Measurements from ENCODE around the gene TOX2. TPM values are rescaled to one million over a fixed set of nuclear protein-coding genes. Genes with fewer than 3 reads are reported as not detected.

TOX2 gene
- total RNA-seq, 4 donors from 2014 or later: 0.40 to 3.0 (median 1.6) TPM

GRCh38 chr20:43900496-43900895 lies 14.2 kb upstream of the TOX2 start:
- H3K27me3 ChIP-seq: peaks cover 5% of the 10 kb centered on the region
- H3K4me1 ChIP-seq: no peaks in the 10 kb centered on the region
- no peak for DNase-seq (ENCODE audit: low spot score in 2 of 2)
- no peak overlapping the region for H3K4me3 ChIP-seq
- no peak for TF ChIP-seq EP300 (IDR thresholded peaks at IDR 0.05)
- TF ChIP-seq CTCF (IDR thresholded peaks at IDR 0.05): no peak
- TF ChIP-seq POLR2A (IDR thresholded peaks at IDR 0.05): no peak
- TF ChIP-seq POLR2AphosphoS5 (IDR thresholded peaks at IDR 0.05): no peak
- no peaks in the 10 kb centered on the region for H3K9me3 ChIP-seq
- no peaks in the 10 kb centered on the region for H3K36me3 ChIP-seq
- no peak overlapping the region for H3K27ac ChIP-seq
- 23% methylated on average over 4 of the region's 4 CpGs for WGBS

DNA sequence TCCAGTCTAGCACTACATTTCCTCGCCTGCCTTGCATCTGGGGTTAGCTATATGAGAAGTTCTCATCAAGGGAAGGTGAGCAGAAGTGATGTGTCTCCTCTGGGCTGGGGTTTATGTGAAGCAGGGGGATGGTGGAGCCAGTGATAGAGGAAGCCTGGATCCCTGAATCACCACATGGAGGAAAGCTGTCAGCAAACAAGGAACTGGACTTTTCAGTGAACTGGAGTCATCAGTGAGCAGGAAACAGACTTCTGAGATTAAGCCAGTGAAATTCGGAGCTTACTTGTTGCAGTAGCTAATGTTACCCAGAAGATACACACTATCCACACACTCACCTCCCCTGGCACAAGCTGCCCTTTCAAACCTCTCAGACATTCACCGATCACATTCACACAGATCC lies 13.4 kb upstream of the TOX2 start:
- Histone ChIP-seq H3K27me3 (peaks cover 5% of the 10 kb centered on the region), H3K4me3 (no peak overlapping the region), H3K4me1 (no peaks in the 10 kb centered on the region), H3K9me3 (no peaks in the 10 kb centered on the region), H3K36me3 (no peaks in the 10 kb centered on the region), H3K27ac (no peak overlapping the region)
- TF ChIP-seq EP300 (IDR thresholded peaks at IDR 0.05) (no peak), POLR2A (IDR thresholded peaks at IDR 0.05) (no peak), CTCF (IDR thresholded peaks at IDR 0.05) (no peak), POLR2AphosphoS5 (IDR thresholded peaks at IDR 0.05) (no peak)
- 98% methylated on average over 3 of the region's 3 CpGs for WGBS
- no peak for DNase-seq (ENCODE audit: low spot score in 2 of 2)

DNA sequence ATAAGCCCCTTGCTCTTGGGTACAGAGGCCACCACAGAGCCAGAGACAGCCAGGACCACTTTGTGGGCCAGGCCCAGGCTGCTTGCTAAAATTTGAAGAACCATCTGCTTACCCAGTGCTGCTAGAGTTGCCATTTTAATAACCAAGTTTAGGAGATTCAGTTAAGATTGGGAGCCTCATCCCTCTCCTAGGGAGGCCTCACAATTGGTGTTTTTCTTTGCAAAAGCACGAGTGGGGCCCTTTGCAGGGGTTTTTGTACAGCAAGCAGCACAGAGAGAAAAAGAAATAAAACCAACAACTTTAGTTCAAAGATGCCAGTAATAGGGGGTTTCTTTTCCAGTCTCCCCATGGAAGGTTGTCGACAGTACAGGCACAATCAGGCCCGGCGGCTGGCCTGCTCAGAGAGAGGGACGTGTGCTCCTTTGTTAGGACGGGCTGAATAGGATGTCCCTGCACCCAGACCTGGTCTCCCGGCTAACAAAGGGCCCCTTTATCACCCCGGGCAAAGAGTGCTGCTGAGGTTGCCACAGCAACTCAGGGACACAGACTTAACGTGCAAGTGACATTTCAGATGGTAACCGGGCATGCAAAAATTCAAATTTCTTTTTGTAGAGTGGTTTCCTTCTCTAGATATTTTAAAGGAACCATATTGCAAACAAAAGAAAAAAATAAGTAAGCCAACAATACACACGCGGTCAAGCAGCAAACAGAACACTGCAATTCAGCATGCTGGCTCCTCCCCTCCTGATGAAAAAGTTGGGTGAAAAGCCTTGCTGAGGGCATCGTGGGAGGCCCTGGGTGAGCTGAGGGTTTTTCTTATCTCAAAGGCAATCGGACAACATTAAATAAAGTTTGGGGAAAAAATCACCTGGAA lies 10.5 kb upstream of the TOX2 start:
- no peak for DNase-seq (ENCODE audit: low spot score in 2 of 2)
- H3K27ac ChIP-seq: no peak overlapping the region
- peaks cover 5% of the 10 kb centered on the region for H3K27me3 ChIP-seq
- no peaks in the 10 kb centered on the region for H3K9me3 ChIP-seq
- no peaks in the 10 kb centered on the region for H3K36me3 ChIP-seq
- WGBS: 52% methylated on average over 13 of the region's 14 CpGs
- no peak for TF ChIP-seq CTCF (IDR thresholded peaks at IDR 0.05)
- TF ChIP-seq POLR2AphosphoS5 (IDR thresholded peaks at IDR 0.05): no peak
- TF ChIP-seq POLR2A (IDR thresholded peaks at IDR 0.05): no peak
- TF ChIP-seq EP300 (IDR thresholded peaks at IDR 0.05): no peak
- no peak overlapping the region for H3K4me3 ChIP-seq
- no peaks in the 10 kb centered on the region for H3K4me1 ChIP-seq

- no peak overlapping the region for H3K27ac ChIP-seq
- 74% methylated on average over 8 of the region's 8 CpGs for WGBS
- H3K4me1 ChIP-seq: no peaks in the 10 kb centered on the region
- H3K9me3 ChIP-seq: no peaks in the 10 kb centered on the region
- no peaks in the 10 kb centered on the region for H3K27me3 ChIP-seq
- no peak for TF ChIP-seq EP300 (IDR thresholded peaks at IDR 0.05)
- no peak for TF ChIP-seq CTCF (IDR thresholded peaks at IDR 0.05)
- TF ChIP-seq POLR2AphosphoS5 (IDR thresholded peaks at IDR 0.05): no peak
- no peak for TF ChIP-seq POLR2A (IDR thresholded peaks at IDR 0.05)
- no peaks in the 10 kb centered on the region for H3K36me3 ChIP-seq
- DNase-seq (ENCODE audit: low spot score in 2 of 2): no peak
- H3K4me3 ChIP-seq: no peak overlapping the region
Measured at GRCh38 chr20:43904827-43905177, 9.8 kb upstream of the TOX2 start.

DNA sequence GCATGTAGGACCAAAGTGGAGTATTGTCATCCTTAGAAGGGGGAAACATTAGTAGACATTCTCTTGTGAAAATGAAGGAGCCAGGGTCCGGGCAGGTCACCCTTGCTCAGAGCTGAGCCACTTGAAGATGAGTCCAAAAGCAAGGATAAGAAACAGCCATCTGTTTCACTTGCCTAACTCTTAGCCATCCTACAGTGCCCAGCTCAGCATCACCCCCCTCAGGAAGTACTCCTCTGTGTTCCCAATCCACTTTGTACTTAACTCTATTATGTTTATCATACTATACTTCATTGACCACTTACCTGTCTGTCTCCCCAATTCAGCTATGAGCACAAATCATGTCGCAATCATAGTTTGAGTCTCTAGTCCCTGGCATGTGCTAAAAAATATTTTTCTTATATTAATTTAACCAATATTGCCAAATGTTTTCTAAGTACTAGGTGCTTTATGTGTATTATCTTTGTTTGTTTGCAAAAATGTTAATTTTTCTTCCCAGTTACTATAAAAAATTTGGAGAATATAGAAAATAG lies 8.1 kb upstream of the TOX2 start:
- H3K27me3 ChIP-seq: no peaks in the 10 kb centered on the region
- DNase-seq (ENCODE audit: low spot score in 2 of 2): no peak
- no peak overlapping the region for H3K4me3 ChIP-seq
- H3K9me3 ChIP-seq: no peaks in the 10 kb centered on the region
- no peaks in the 10 kb centered on the region for H3K4me1 ChIP-seq
- H3K27ac ChIP-seq: no peak overlapping the region
- 92% methylated on average over 2 of the region's 2 CpGs for WGBS
- TF ChIP-seq POLR2A (IDR thresholded peaks at IDR 0.05) (no peak), POLR2AphosphoS5 (IDR thresholded peaks at IDR 0.05) (no peak), CTCF (IDR thresholded peaks at IDR 0.05) (no peak), EP300 (IDR thresholded peaks at IDR 0.05) (no peak)
- no peaks in the 10 kb centered on the region for H3K36me3 ChIP-seq
